Cortex of kidney (tissue), 1 donor: ENCODE measurements around the gene BCL7B.
"Not testable (repeated sequence)": the region's sequence is repeated elsewhere in the genome, so short reads cannot be mapped to it uniquely, and the experiment has no call there.

Experiments used
- DNase-seq: peaks from one replicate; lab custom pipeline; 2025; lab: John Stamatoyannopoulos, UW

The BCL7B gene

GRCh38 chr7:73572767-73573186 is 15.3 kb upstream of the BCL7B start:
- DNase-seq: no peak

- no peak for DNase-seq
Measured at GRCh38 chr7:73570977-73571376, 13.5 kb upstream of the BCL7B start.

- DNase-seq: no peak
Measured at GRCh38 chr7:73570521-73570920, 13.0 kb upstream of the BCL7B start.

- no peak for DNase-seq
Measured at GRCh38 chr7:73569042-73569608, 11.6 kb upstream of the BCL7B start.

- DNase-seq: no peak
Measured at GRCh38 chr7:73567846-73568685, 10.6 kb upstream of the BCL7B start.

- no peak for DNase-seq
Measured at GRCh38 chr7:73567140-73567539, 9.7 kb upstream of the BCL7B start.

- DNase-seq: not testable (repeated sequence)
Measured at GRCh38 chr7:73566431-73566830, 8.9 kb upstream of the BCL7B start.

GRCh38 chr7:73565675-73566340 is 8.3 kb upstream of the BCL7B start:
- DNase-seq: no peak

GRCh38 chr7:73560109-73560835 is 2.8 kb upstream of the BCL7B start:
- DNase-seq: no peak

GRCh38 chr7:73557108-73557396 is 438 bp downstream of the BCL7B start:
- DNase-seq: peak; percentile 41

- no peak for DNase-seq
Measured at GRCh38 chr7:73556208-73557107, 1.0 kb downstream of the BCL7B start.

- DNase-seq: no peak
Measured at GRCh38 chr7:73555411-73555982, 2.0 kb downstream of the BCL7B start.

- not testable (repeated sequence) for DNase-seq
Measured at GRCh38 chr7:73550093-73550492, 7.4 kb downstream of the BCL7B start.

- no peak for DNase-seq
Measured at GRCh38 chr7:73549176-73549575, 8.3 kb downstream of the BCL7B start.

GRCh38 chr7:73547841-73548240 is 9.6 kb downstream of the BCL7B start:
- no peak for DNase-seq

GRCh38 chr7:73544678-73545077 is 12.8 kb downstream of the BCL7B start:
- no peak for DNase-seq

- DNase-seq: no peak
Measured at GRCh38 chr7:73541722-73542121, 15.8 kb downstream of the BCL7B start.

- no peak for DNase-seq
Measured at GRCh38 chr7:73539709-73540108, 17.8 kb downstream of the BCL7B start.

- not testable (repeated sequence) for DNase-seq
Measured at GRCh38 chr7:73538510-73538909, 19.0 kb downstream of the BCL7B start.

- no peak for DNase-seq
Measured at GRCh38 chr7:73537051-73537450, 20.4 kb downstream of the BCL7B start.

- DNase-seq: no peak
Measured at GRCh38 chr7:73536479-73536878, 21.0 kb downstream of the BCL7B start.
